Measurements from ENCODE around the gene EXOC2.
"Not testable (repeated sequence)": the region's sequence is repeated elsewhere in the genome, so short reads cannot be mapped to it uniquely, and the experiment has no call there.

EXOC2 gene

GRCh38 chr6:709471-710056 lies 16.6 kb upstream of the EXOC2 start:
- DNase-seq = no peak

- no peak for DNase-seq
Observed at GRCh38 chr6:708237-708598, 15.3 kb upstream of the EXOC2 start.

GRCh38 chr6:707576-708236 lies 14.8 kb upstream of the EXOC2 start:
- DNase-seq = no peak

GRCh38 chr6:706819-707381 lies 14.0 kb upstream of the EXOC2 start:
- DNase-seq = no peak

- DNase-seq = no peak
Observed at GRCh38 chr6:706146-706545, 13.2 kb upstream of the EXOC2 start.

GRCh38 chr6:705047-705446 lies 12.1 kb upstream of the EXOC2 start:
- DNase-seq = no peak

- DNase-seq = no peak
Observed at GRCh38 chr6:704046-704445, 11.1 kb upstream of the EXOC2 start.

GRCh38 chr6:703552-703951 lies 10.6 kb upstream of the EXOC2 start:
- no peak for DNase-seq

GRCh38 chr6:701700-702479 lies 9.0 kb upstream of the EXOC2 start:
- no peak for DNase-seq

- no peak for DNase-seq
Observed at GRCh38 chr6:701215-701614, 8.3 kb upstream of the EXOC2 start.

GRCh38 chr6:700490-700889 lies 7.6 kb upstream of the EXOC2 start:
- no peak for DNase-seq

GRCh38 chr6:699319-699718 lies 6.4 kb upstream of the EXOC2 start:
- no peak for DNase-seq

GRCh38 chr6:694431-695126 lies 1.6 kb upstream of the EXOC2 start:
- DNase-seq = not testable (repeated sequence)

GRCh38 chr6:693723-694009 lies 727 bp upstream of the EXOC2 start:
- DNase-seq = no peak

- peak in 18 of 56 donors; percentile 8 to 66 (median 34) for DNase-seq
Observed at GRCh38 chr6:692356-692851, 535 bp downstream of the EXOC2 start.

- DNase-seq = no peak
Observed at GRCh38 chr6:689223-689622, 3.7 kb downstream of the EXOC2 start.

- DNase-seq = no peak
Observed at GRCh38 chr6:686497-686896, 6.4 kb downstream of the EXOC2 start.

GRCh38 chr6:684831-685636 lies 7.9 kb downstream of the EXOC2 start:
- no peak for DNase-seq

- peak in 5 of 56 donors; percentile 7 to 28 (median 10) for DNase-seq
Observed at GRCh38 chr6:683742-684440, 9.0 kb downstream of the EXOC2 start.

- no peak for DNase-seq
Observed at GRCh38 chr6:680666-681340, 12.1 kb downstream of the EXOC2 start.
